NB4 (cell line): ENCODE results near the gene PAM16.

Source experiments
- DNase-seq: peaks from one replicate; pipeline ENCODE4 v3.0.0; 2010; ENCODE audit warnings: low read depth
- H3K4me3 ChIP-seq: one replicate; pipeline ENCODE4 v1.5.1; 2011; ENCODE audit warnings: mild to moderate bottlenecking, low read depth, low read length, moderate library complexity
- MYC ChIP-seq: IDR thresholded peaks from 2 replicates; pipeline ENCODE4 v1.6.1; 2011; ENCODE audit warnings: low read depth, low read length
- POLR2A ChIP-seq: IDR thresholded peaks from 2 replicates; pipeline ENCODE4 v1.6.1; 2011; ENCODE audit warnings: mild to moderate bottlenecking; ENCODE audit not compliant: insufficient read length; ENCODE audit errors: extremely low read depth
- TF ChIP-seq, protein P1 (sequence below): IDR thresholded peaks from 2 replicates; pipeline ENCODE4 v1.6.1; 2011; ENCODE audit warnings: low read depth, low read length
- TF ChIP-seq, protein P2 (sequence below): IDR thresholded peaks from one replicate; pipeline ENCODE4 v1.5.1; 2012; ENCODE audit warnings: low read depth, low read length

The PAM16 gene

DNA sequence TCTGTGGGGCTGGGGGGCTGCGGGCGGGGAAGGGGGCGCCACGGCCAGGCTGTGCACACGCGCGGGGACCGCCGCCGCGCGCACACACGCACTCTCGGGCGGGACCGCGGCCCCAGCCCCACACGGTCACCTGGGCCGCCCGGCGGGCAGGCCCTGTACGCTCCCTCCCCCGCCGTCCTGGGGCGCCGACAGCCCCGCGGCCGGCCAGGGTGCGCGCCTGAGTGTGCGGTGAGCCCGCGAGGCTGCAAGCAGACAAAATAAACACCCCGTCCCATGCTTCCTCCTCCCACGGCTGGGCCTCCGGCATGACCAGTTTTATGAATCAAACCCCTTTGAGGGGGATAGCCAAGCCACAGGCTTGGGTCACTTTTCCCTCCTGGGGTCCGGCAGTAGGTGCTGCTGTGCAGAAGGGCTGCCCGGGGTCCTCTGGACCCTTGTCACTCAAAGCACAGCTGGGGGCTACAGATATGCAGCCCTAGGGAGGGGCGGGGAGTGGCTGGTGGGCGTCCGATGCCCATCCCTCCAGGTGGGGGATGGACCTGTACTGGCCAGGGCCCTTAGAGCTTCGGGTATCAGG lies 21.0 kb upstream of the PAM16 start:
- peak overlapping the region; percentile 46 for H3K4me3 ChIP-seq
- peak; percentile 66 for DNase-seq
- no peak for TF ChIP-seq MYC
- TF ChIP-seq POLR2A = no peak

DNA sequence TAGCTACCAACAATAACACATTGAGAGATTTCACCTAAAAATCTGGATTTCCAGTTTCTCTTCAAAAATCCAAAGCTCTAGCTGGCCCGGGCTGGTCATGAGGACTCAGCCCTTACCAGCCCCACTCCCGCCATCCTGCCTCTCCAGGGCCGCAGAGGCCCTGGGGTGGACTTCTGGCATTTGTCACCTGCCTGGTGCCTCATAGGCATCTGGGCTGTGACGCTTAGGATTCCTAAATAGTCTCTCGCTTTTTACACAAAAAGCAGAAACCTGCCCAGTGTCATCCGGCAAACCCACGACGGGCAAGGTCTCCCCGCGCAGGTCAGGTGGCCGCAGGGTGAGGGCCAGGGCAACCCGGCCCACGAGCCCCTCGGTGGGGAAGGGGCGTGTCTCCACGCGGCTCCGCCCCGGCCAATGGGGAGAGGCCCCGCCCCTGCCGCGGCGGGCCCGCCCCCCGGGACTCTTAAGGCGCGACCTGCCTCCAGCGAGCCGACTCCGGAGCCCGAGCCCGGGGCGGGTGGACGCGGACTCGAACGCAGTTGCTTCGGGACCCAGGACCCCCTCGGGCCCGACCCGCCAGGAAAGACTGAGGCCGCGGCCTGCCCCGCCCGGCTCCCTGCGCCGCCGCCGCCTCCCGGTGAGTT lies 20.4 kb upstream of the PAM16 start, which contains the start of gene VASN:
VASN (plus strand) TSS at position 492 of the 644 bp plus-strand sequence. CDS start 9,030 bp downstream, outside the sequence.
- peak within 1 kb of the TSS; percentile 46 for H3K4me3 ChIP-seq
- TF ChIP-seq, protein P1, sequence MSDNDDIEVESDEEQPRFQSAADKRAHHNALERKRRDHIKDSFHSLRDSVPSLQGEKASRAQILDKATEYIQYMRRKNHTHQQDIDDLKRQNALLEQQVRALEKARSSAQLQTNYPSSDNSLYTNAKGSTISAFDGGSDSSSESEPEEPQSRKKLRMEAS = no peak
- TF ChIP-seq MYC (no peak), POLR2A (no peak)
- TF ChIP-seq, protein P2, sequence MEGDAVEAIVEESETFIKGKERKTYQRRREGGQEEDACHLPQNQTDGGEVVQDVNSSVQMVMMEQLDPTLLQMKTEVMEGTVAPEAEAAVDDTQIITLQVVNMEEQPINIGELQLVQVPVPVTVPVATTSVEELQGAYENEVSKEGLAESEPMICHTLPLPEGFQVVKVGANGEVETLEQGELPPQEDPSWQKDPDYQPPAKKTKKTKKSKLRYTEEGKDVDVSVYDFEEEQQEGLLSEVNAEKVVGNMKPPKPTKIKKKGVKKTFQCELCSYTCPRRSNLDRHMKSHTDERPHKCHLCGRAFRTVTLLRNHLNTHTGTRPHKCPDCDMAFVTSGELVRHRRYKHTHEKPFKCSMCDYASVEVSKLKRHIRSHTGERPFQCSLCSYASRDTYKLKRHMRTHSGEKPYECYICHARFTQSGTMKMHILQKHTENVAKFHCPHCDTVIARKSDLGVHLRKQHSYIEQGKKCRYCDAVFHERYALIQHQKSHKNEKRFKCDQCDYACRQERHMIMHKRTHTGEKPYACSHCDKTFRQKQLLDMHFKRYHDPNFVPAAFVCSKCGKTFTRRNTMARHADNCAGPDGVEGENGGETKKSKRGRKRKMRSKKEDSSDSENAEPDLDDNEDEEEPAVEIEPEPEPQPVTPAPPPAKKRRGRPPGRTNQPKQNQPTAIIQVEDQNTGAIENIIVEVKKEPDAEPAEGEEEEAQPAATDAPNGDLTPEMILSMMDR = no peak
- DNase-seq = peak; percentile 68

DNA sequence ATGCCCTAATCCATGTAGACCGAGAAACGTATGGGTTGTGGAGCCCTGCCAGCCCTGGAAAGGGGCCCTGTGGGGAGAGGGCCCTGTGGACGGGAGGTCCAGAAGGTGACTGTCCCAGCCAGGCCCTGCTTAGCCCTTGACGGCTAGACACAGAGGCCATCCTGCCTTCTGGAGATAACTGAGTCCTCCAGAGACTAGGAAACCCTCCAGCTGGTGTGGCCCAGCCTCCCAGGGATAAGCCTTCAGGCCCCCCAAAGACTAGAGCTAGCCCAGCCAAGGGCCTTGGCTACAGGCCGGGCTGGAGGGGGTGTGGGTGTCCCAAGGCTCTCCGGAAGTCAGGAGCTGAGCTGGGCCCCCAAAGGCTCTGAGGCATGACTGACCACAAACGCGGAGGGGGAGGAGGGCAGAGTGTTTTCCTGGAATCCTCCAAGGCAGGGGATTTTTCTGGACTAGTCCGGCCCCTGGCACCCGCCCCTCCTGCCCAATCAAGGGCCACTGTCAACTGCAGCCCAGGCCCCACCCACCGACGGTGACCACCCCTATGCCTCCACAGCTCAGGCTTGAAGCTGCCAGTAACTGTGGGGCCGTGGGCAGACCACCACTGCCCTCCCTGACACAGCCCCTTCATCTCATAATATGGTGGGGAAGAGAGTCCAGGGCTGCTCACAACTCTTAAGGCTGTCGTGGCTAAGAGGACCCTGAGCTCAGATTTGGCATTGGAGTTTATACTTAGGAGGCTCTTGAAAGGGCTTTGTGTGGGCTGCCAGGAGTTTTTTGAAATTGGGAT lies 19.6 kb upstream of the PAM16 start:
- TF ChIP-seq, protein P2 = no peak
- H3K4me3 ChIP-seq = no peak overlapping the region
- DNase-seq = no peak

DNA sequence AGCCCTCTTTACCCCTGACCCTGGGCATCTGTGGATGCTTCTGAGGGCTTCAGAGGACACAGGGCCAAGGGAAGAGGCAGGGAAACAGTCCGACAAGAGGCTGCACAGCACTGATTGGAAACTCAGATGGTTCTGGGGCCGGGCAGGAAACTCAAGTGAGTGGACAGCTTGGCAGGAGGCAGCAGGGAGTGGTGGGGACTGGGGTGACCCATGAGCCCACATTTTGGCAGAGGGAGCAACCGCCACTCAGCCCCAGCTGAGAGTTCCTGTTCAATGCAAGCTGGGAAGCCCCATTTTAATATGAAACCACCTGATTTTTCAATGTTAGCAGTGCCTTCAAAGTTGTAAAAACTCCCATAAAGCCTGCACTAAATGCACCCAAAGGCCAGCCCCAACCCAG lies 19.0 kb upstream of the PAM16 start:
- no peak for DNase-seq
- no peak overlapping the region for H3K4me3 ChIP-seq
- TF ChIP-seq, protein P1 = no peak
- TF ChIP-seq MYC (no peak), POLR2A (no peak)
- TF ChIP-seq, protein P2 = no peak

DNA sequence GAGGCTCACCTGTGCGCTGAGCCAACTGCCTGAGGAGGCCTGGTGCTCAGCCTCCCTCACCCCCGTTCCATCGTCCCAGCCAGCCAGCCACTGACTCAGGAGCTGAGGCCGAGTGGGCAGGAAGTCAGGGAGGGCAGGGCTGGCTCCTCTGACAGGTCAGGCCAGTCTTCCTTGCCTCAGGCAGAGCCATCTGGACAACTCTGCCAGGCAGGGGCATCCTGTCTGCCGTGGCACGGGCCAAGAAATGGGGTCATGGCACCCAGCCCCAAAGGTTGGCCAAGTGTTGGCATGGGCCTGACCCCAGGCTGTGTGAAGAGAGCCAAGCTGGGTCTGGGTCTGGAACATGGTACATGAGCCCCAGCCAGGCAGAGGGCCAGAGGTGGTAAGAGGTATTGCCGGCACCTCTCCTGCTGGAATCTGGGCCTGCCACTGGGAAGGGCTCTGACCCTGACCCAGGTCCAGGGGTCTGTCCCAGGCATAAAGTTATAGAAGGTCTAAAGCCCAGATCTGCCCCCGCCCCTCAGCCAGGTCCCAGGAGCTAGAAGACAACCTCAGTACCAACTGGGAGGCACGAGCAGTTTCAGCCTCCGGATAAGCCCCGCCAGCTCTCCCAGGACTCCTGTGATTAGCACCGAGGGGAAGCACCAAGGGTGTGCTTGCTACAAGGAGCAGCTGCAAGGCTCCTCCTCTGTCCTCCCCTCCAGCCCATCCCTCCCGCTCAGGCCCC lies 18.0 kb upstream of the PAM16 start:
- no peak for DNase-seq
- TF ChIP-seq, protein P1 = no peak
- TF ChIP-seq, protein P2 = no peak
- TF ChIP-seq POLR2A (no peak), MYC (no peak)
- H3K4me3 ChIP-seq = no peak overlapping the region

DNA sequence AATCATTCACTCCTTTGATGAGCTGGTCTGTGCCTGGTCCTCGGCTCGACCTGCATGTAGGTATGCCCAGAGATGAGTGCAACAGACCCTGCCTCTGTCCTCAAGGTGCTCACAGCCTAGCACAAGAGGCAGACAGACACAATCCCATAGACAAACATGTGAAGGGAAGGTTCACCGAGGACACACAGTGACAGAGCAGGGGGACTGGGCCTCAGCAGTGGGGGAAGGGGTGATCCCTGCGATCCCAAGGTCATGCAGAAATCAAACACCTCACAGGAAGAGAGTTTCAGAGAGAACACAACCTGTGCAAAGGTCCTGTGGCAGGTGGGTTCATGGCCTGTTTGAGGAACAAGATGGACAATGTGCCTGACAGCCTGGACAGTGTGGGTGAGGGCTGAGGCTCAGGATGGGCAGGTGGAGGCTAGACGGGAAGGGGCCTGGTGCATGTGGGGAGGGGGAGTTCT lies 16.3 kb upstream of the PAM16 start:
- TF ChIP-seq MYC (no peak), POLR2A (no peak)
- TF ChIP-seq, protein P2 = no peak
- TF ChIP-seq, protein P1 = no peak
- no peak for DNase-seq
- H3K4me3 ChIP-seq = no peak overlapping the region
